Endothelial cell of umbilical vein (primary cell): ENCODE data around the gene ZNF324. TPM values are rescaled to one million over a fixed set of nuclear protein-coding genes. Genes with fewer than 3 reads are reported as not detected.

Experiments used
- BruUV-seq: library from RNA; stranded (reverse); fragments of 400-500 nt; replicated peaks from 2 replicates; lab custom pipeline; 2021; lab: Mats Ljungman, UMichigan
- CTCF ChIA-PET: fragments of 300-600, 350-600 bp; sonication (Branson Sonifier 250); formaldehyde crosslinking; loops from one replicate; lab custom pipeline; 2021; ENCODE audit warnings: antibody characterized with exemption, inconsistent platforms; lab: Charles Lee
- POLR2A ChIA-PET: fragments of 300-600, 350-600 bp; sonication (Branson Sonifier 250); formaldehyde crosslinking; loops from one replicate; lab custom pipeline; 2021; ENCODE audit warnings: antibody characterized with exemption, inconsistent platforms; lab: Charles Lee
- DNase-seq: peaks from one replicate; pipeline ENCODE4 v3.0.0-alpha.2; 2011; ENCODE audit warnings: low read depth, low spot score
- FAIRE-seq: peaks from 2 replicates; lab custom pipeline; 2011; peaks lifted over from hg19 to GRCh38; lab: Jason Lieb, UNC
- H2AFZ ChIP-seq: 2 replicates; pipeline ENCODE4 v1.6.0; 2012; ENCODE audit warnings: low read depth, low read length, control low read depth, inconsistent platforms
- H3K27ac ChIP-seq: 2 replicates; pipeline ENCODE4 v1.5.1; 2011; ENCODE audit warnings: low read depth, mild to moderate bottlenecking, control low read depth, low read length, moderate library complexity; ENCODE audit not compliant: insufficient read depth
- H3K27me3 ChIP-seq, 2 experiments: 2 replicates each; pipeline versions ENCODE4 v1.6.0 to v1.6.1; 2011; ENCODE audit warnings: low read length in 2 of 2, mixed read lengths in 1 of 2; ENCODE audit not compliant: control insufficient read depth in 2 of 2, insufficient read depth in 2 of 2
- H3K36me3 ChIP-seq, 2 experiments: 2 replicates in 1 of 2; 3 replicates in 1 of 2; pipeline ENCODE4 v1.5.1; 2011; ENCODE audit warnings: low read length in 2 of 2, mild to moderate bottlenecking in 1 of 2, moderate library complexity in 1 of 2; ENCODE audit not compliant: control insufficient read depth in 2 of 2, insufficient read depth in 2 of 2; ENCODE audit errors: extremely low read depth in 1 of 2
- H3K4me1 ChIP-seq: 3 replicates; pipeline ENCODE4 v1.5.1; 2011; ENCODE audit warnings: mild to moderate bottlenecking, low read length; ENCODE audit not compliant: control insufficient read depth, insufficient read depth; ENCODE audit errors: extremely low read depth
- H3K4me2 ChIP-seq: 2 replicates; pipeline ENCODE4 v1.6.1; 2011; ENCODE audit warnings: low read length, control low read depth, mixed read lengths; ENCODE audit not compliant: insufficient read depth
- H3K4me3 ChIP-seq, 3 experiments: fragments of 200-600 bp in 1 of 3; sonication (generic), shearing (Covaris generic) in 1 of 3; replicated peaks in 1 of 3; 2 replicates each; pipeline ENCODE4 v1.5.1; 2011 to 2016; ENCODE audit warnings: control low read depth in 3 of 3, low read length in 3 of 3, mild to moderate bottlenecking in 2 of 3, inconsistent platforms in 1 of 3, low read depth in 1 of 3, moderate library complexity in 1 of 3; ENCODE audit not compliant: insufficient read depth in 1 of 3
- H3K79me2 ChIP-seq: 2 replicates; pipeline ENCODE4 v1.6.0; 2012; ENCODE audit warnings: low read length, inconsistent platforms; ENCODE audit not compliant: control insufficient read depth, insufficient read depth
- H3K9ac ChIP-seq: replicated peaks from 2 replicates; pipeline ENCODE3; 2011; ENCODE audit warnings: low read length, control low read depth; ENCODE audit not compliant: insufficient read depth; ENCODE audit errors: extremely low read depth
- H3K9me1 ChIP-seq: replicated peaks from 3 replicates; pipeline ENCODE4 v1.6.0; 2011; ENCODE audit warnings: mild to moderate bottlenecking, low read length; ENCODE audit not compliant: control insufficient read depth, insufficient read depth; ENCODE audit errors: extremely low read depth
- H3K9me3 ChIP-seq: replicated peaks from 2 replicates; pipeline ENCODE4 v1.5.1; 2012; ENCODE audit warnings: low read length, inconsistent platforms; ENCODE audit not compliant: control insufficient read depth, insufficient read depth
- H4K20me1 ChIP-seq: replicated peaks from 2 replicates; pipeline ENCODE3; 2011; ENCODE audit warnings: mild to moderate bottlenecking, low read length; ENCODE audit not compliant: control insufficient read depth, insufficient read depth; ENCODE audit errors: extremely low read depth
- EZH2 ChIP-seq: IDR thresholded peaks from 2 replicates; pipeline ENCODE4 v1.6.1; 2012; ENCODE audit warnings: borderline replicate concordance, low read depth, mild to moderate bottlenecking, moderate library complexity, low read length, inconsistent platforms; ENCODE audit not compliant: severe bottlenecking
- FOS ChIP-seq: IDR thresholded peaks from 2 replicates; pipeline ENCODE4 v1.6.1; 2011; ENCODE audit warnings: mild to moderate bottlenecking, low read length, moderate library complexity, borderline replicate concordance; ENCODE audit not compliant: insufficient read depth
- GATA2 ChIP-seq: IDR thresholded peaks from 2 replicates; pipeline ENCODE4 v1.7.0; 2011; ENCODE audit warnings: low read depth, mild to moderate bottlenecking, moderate library complexity, mixed read lengths, low read length; ENCODE audit not compliant: insufficient read length, insufficient read depth
- JUN ChIP-seq: IDR thresholded peaks from 2 replicates; pipeline ENCODE4 v1.6.1; 2011; ENCODE audit warnings: borderline replicate concordance, low read depth; ENCODE audit not compliant: insufficient read length, insufficient read depth
- MYC ChIP-seq: IDR thresholded peaks from one replicate; pipeline ENCODE4 v1.6.1; 2011; ENCODE audit warnings: mild to moderate bottlenecking, low read depth, low read length
- POLR2AphosphoS5 ChIP-seq: IDR thresholded peaks from 2 replicates; pipeline ENCODE4 v1.6.1; 2012; ENCODE audit warnings: low read depth, mild to moderate bottlenecking, control low read depth, low read length, moderate library complexity; ENCODE audit not compliant: insufficient read depth
- dilution Hi-C: fragments of 300-500 bp; cut with MboI; formaldehyde crosslinking; loops from one replicate; pipeline ENCODE4 v1.15.0; 2019; ENCODE audit warnings: low sequenced_read_pairs; ENCODE audit not compliant: extremely low pct_ligation_motif_present
- intact Hi-C: fragments of 100-400 bp; cut with micrococcal nuclease; formaldehyde crosslinking; loops from one replicate; pipeline ENCODE4 v1.10.0; 2022
- polyA plus RNA-seq, 4 experiments: library from polyadenylated mRNA; depleted of rRNA in 3 of 4; stranded (reverse) in 3 of 4; unstranded in 1 of 4; fragments of >200 nt; gene quantifications; 2 replicates each; pipeline versions ENCODE4 v1.2.1 to v1.2.3, GENCODE V29; 2011 to 2012; ENCODE audit warnings: missing spikeins in 1 of 4
- total RNA-seq: library from RNA; stranded (reverse); gene quantifications from 2 replicates; pipeline ENCODE4 v1.2.3, GENCODE V29; 2021
- TF ChIP-seq, protein P1 (sequence below): IDR thresholded peaks from 2 replicates; pipeline ENCODE4 v1.6.1; 2011; ENCODE audit not compliant: insufficient read depth, insufficient read length
- TF ChIP-seq, protein P2 (sequence below), 2 donors: IDR thresholded peaks; 1 replicate in 1 of 2; 2 replicates in 1 of 2; pipeline ENCODE4 v1.5.1; 2011; ENCODE audit warnings: low read length in 2 of 2, mild to moderate bottlenecking in 2 of 2, moderate library complexity in 2 of 2, control low read depth in 1 of 2, inconsistent platforms in 1 of 2, low read depth in 1 of 2; ENCODE audit not compliant: insufficient read depth in 1 of 2; ENCODE audit errors: extremely low read depth in 1 of 2

ZNF324 gene
- total and polyA plus RNA-seq, 2 donors (not counting 3 experiments of a cell fraction or from before 2014, with no cell fraction given) = 6.4 to 8.7 TPM

- Histone ChIP-seq H3K9me3 (peaks cover 40% of the 10 kb centered on the region), H3K27ac (no peak overlapping the region), H3K9ac (no peak overlapping the region), H4K20me1 (no peaks in the 10 kb centered on the region), H3K4me2 (no peak overlapping the region), H2AFZ (no peak overlapping the region), H3K36me3 (peaks cover 11 to 15% of the 10 kb centered on the region in 2 experiments), H3K4me1 (peaks cover 1% of the 10 kb centered on the region), H3K27me3 (no peaks in the 10 kb centered on the region), H3K79me2 (no peaks in the 10 kb centered on the region), H3K4me3 (no peak overlapping the region), H3K9me1 (no peaks in the 10 kb centered on the region)
- no TSS peak for BruUV-seq
- TF ChIP-seq MYC (no peak), EZH2 (no peak), POLR2AphosphoS5 (no peak), GATA2 (no peak), JUN (no peak), FOS (no peak)
- TF ChIP-seq, protein P1, sequence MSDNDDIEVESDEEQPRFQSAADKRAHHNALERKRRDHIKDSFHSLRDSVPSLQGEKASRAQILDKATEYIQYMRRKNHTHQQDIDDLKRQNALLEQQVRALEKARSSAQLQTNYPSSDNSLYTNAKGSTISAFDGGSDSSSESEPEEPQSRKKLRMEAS = no peak
- TF ChIP-seq, protein P2, sequence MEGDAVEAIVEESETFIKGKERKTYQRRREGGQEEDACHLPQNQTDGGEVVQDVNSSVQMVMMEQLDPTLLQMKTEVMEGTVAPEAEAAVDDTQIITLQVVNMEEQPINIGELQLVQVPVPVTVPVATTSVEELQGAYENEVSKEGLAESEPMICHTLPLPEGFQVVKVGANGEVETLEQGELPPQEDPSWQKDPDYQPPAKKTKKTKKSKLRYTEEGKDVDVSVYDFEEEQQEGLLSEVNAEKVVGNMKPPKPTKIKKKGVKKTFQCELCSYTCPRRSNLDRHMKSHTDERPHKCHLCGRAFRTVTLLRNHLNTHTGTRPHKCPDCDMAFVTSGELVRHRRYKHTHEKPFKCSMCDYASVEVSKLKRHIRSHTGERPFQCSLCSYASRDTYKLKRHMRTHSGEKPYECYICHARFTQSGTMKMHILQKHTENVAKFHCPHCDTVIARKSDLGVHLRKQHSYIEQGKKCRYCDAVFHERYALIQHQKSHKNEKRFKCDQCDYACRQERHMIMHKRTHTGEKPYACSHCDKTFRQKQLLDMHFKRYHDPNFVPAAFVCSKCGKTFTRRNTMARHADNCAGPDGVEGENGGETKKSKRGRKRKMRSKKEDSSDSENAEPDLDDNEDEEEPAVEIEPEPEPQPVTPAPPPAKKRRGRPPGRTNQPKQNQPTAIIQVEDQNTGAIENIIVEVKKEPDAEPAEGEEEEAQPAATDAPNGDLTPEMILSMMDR (IDR thresholded peaks at IDR 0.05; ENCODE audit: extremely low read depth in 1 of 2, insufficient read depth in 1 of 2, low read depth in 1 of 2, low read length in 2 of 2) = no peak
- dilution Hi-C loops (no loop called here), intact Hi-C loops (no loop called here)
- FAIRE-seq = no peak
- DNase-seq = no peak
- ChIA-PET POLR2A (no interaction called here), CTCF (no interaction called here)
Measured at GRCh38 chr19:58434217-58434616, 32.7 kb upstream of the ZNF324 start.
